Lung (tissue), 12 donors: ENCODE measurements around the gene GCM1. TPM values are rescaled to one million over a fixed set of nuclear protein-coding genes. Genes with fewer than 3 reads are reported as not detected.

Experiments used
- ATAC-seq: fragments of 200-7000 bp; cut with Tn5 transposase; one replicate; pipeline ENCODE4 v1.9.1; 2020; ENCODE audit warnings: moderate number of reproducible peaks; ENCODE audit not compliant: insufficient read depth, low FRiP score
- DNase-seq, 3 donors: peaks; one replicate each; pipeline ENCODE4 v3.0.0-alpha.2; 2013 to 2017
- H3K27ac ChIP-seq, 2 donors: one replicate each; pipeline ENCODE4 v1.5.1; 2013; ENCODE audit warnings: mild to moderate bottlenecking in 2 of 2, moderate library complexity in 2 of 2, control low read depth in 1 of 2, inconsistent platforms in 1 of 2, low read depth in 1 of 2, low read length in 1 of 2
- H3K27me3 ChIP-seq, 3 donors: one replicate each; pipeline ENCODE4 v1.5.1; 2013; ENCODE audit warnings: low read length in 2 of 3; ENCODE audit not compliant: control insufficient read depth in 3 of 3, insufficient read depth in 3 of 3
- H3K36me3 ChIP-seq, 4 donors: one replicate each; pipeline ENCODE4 v1.5.1; 2013; ENCODE audit warnings: low read length in 4 of 4, mild to moderate bottlenecking in 1 of 4, moderate library complexity in 1 of 4; ENCODE audit not compliant: control insufficient read depth in 4 of 4, insufficient read depth in 4 of 4
- H3K4me1 ChIP-seq, 5 donors: one replicate each; pipeline ENCODE4 v1.5.1; 2013; ENCODE audit warnings: low read length in 5 of 5, mild to moderate bottlenecking in 2 of 5, moderate library complexity in 1 of 5; ENCODE audit not compliant: control insufficient read depth in 5 of 5, insufficient read depth in 5 of 5
- H3K4me3 ChIP-seq: one replicate; pipeline ENCODE4 v1.5.1; 2013; ENCODE audit warnings: mild to moderate bottlenecking, control low read depth, moderate library complexity
- H3K9ac ChIP-seq, 2 donors: one replicate each; pipeline ENCODE4 v1.5.1; 2013; ENCODE audit warnings: low read length in 2 of 2, control low read depth in 1 of 2; ENCODE audit not compliant: insufficient read depth in 1 of 2
- H3K9me3 ChIP-seq, 4 donors: one replicate each; pipeline ENCODE4 v1.5.1; 2013; ENCODE audit warnings: low read length in 3 of 4, mild to moderate bottlenecking in 1 of 4, moderate library complexity in 1 of 4; ENCODE audit not compliant: control insufficient read depth in 4 of 4, insufficient read depth in 3 of 4
- CTCF ChIP-seq: IDR thresholded peaks from 2 replicates; pipeline ENCODE4 v1.5.1; 2012; ENCODE audit warnings: mild to moderate bottlenecking; ENCODE audit errors: control extremely low read depth, extremely low read depth
- WGBS, 2 donors: extraction: QIAGEN DNeasy Blood & Tissue Kit; methylation state at CpG; one replicate each; pipeline ENCODE4 v1.1.7; 2013; 5-methylcytosine and 5-hydroxymethylcytosine counted together
- polyA plus RNA-seq, 2 donors: library from polyadenylated mRNA; stranded (reverse); fragments of 200-250 nt; gene quantifications; one replicate each; pipeline ENCODE4 v1.2.1, GENCODE V29; 2013
- total RNA-seq, 2 donors: library from RNA; depleted of rRNA in 1 of 2; stranded (reverse); fragments of >200 nt in 1 of 2; gene quantifications; one replicate each; pipeline ENCODE4 v1.2.1, GENCODE V29; 2014 to 2021
- donor health status: control.
- donor health status: control.
- donor health status: Bipolar disorder and iron deficiency.
- donor health status: healthy.
- donor health status: DM: yes; HTN: yes; CAD: no.

GCM1 gene
- total and polyA plus RNA-seq, 4 donors, result 0.03 to 0.10 (median 0.09) TPM; not detected in 1

GRCh38 chr6:53119349-53119748 lies 29.3 kb downstream of the GCM1 start:
- Histone ChIP-seq H3K27me3 (no peaks in the 10 kb centered on the region), H3K36me3 (no peaks in the 10 kb centered on the region), H3K4me3 (no peak overlapping the region), H3K9ac (no peak overlapping the region), H3K9me3 (peaks cover 0 to 4% (median 1%) of the 10 kb centered on the region in 4 donors), H3K4me1 (no peaks in the 10 kb centered on the region), H3K27ac (no peak overlapping the region)
- DNase-seq (no peak), ATAC-seq (no peak)
- TF ChIP-seq CTCF, result no peak
- WGBS, 2 donors, result 68 to 81% methylated on average over 1 of the region's 1 CpG

- ATAC-seq, result no peak
- H3K9ac ChIP-seq, result no peak overlapping the region
- no peaks in the 10 kb centered on the region for H3K27me3 ChIP-seq
- no peak overlapping the region for H3K27ac ChIP-seq
- TF ChIP-seq CTCF, result no peak
- no peak overlapping the region for H3K4me3 ChIP-seq
- 92 to 98% methylated on average over 2 of the region's 2 CpGs for WGBS, 2 donors
- H3K9me3 ChIP-seq, result peaks cover 0 to 4% (median 1%) of the 10 kb centered on the region in 4 donors
- H3K4me1 ChIP-seq, result peaks cover 0 to 4% (median 0%) of the 10 kb centered on the region in 5 donors
- H3K36me3 ChIP-seq, result no peaks in the 10 kb centered on the region
- no peak for DNase-seq
Measured at GRCh38 chr6:53115741-53116140, 32.9 kb downstream of the GCM1 start.

GRCh38 chr6:53115113-53115512 lies 33.5 kb downstream of the GCM1 start:
- H3K9ac ChIP-seq, result no peak overlapping the region
- TF ChIP-seq CTCF, result no peak
- H3K4me1 ChIP-seq, result peaks cover 0 to 4% (median 0%) of the 10 kb centered on the region in 5 donors
- H3K9me3 ChIP-seq, result peaks cover 0 to 4% (median 1%) of the 10 kb centered on the region in 4 donors
- DNase-seq (no peak), ATAC-seq (no peak)
- H3K27ac ChIP-seq, result no peak overlapping the region
- no peak overlapping the region for H3K4me3 ChIP-seq
- no peaks in the 10 kb centered on the region for H3K36me3 ChIP-seq
- no peaks in the 10 kb centered on the region for H3K27me3 ChIP-seq
- 91 to 95% methylated on average over 1 of the region's 1 CpG for WGBS, 2 donors

- ATAC-seq (no peak), DNase-seq (no peak)
- no peak for TF ChIP-seq CTCF
- Histone ChIP-seq H3K9ac (no peak overlapping the region), H3K4me3 (no peak overlapping the region), H3K9me3 (peaks cover 0 to 4% (median 1%) of the 10 kb centered on the region in 4 donors), H3K27me3 (no peaks in the 10 kb centered on the region), H3K36me3 (no peaks in the 10 kb centered on the region), H3K27ac (no peak overlapping the region), H3K4me1 (peaks cover 0 to 4% (median 0%) of the 10 kb centered on the region in 5 donors)
- 53 to 68% methylated on average over 4 of the region's 4 CpGs for WGBS, 2 donors
Measured at GRCh38 chr6:53113742-53114141, 34.9 kb downstream of the GCM1 start.
